HCT116 (cell line): ENCODE measurements around the gene ARHGAP23.

Experiments
- CBX3 ChIP-seq: IDR thresholded peaks from 2 replicates; pipeline ENCODE4 v1.6.1; 2012; ENCODE audit warnings: low read depth
- EGR1 ChIP-seq: IDR thresholded peaks from 2 replicates; pipeline ENCODE4 v1.6.1; 2012; ENCODE audit warnings: low read depth
- EZH2 ChIP-seq: fragments of 200-600 bp; sonication (generic); IDR thresholded peaks from 2 replicates; pipeline ENCODE4 v1.6.1; 2017; ENCODE audit warnings: antibody characterized with exemption, mixed run types
- EZH2phosphoT487 ChIP-seq: fragments of 200-600 bp; IDR thresholded peaks from 2 replicates; pipeline ENCODE4 v1.6.1; 2018; ENCODE audit warnings: antibody characterized with exemption, borderline replicate concordance
- POLR2A ChIP-seq: IDR thresholded peaks from 2 replicates; pipeline ENCODE4 v1.7.0; 2011; ENCODE audit warnings: borderline replicate concordance; ENCODE audit not compliant: insufficient read depth, insufficient read length; ENCODE audit errors: extremely low read depth
- POLR2AphosphoS5 ChIP-seq: IDR thresholded peaks from 2 replicates; pipeline ENCODE4 v1.6.1; 2011; ENCODE audit warnings: mild to moderate bottlenecking, low read depth, low read length, moderate library complexity
- SP1 ChIP-seq: IDR thresholded peaks from 2 replicates; pipeline ENCODE4 v1.6.1; 2012; ENCODE audit warnings: low read depth
- TF ChIP-seq, protein P1 (sequence below), 3 experiments: fragments of 200-600 bp in 1 of 3; sonication (generic) in 1 of 3; IDR thresholded peaks in 2 of 3; conservative IDR thresholded peaks in 1 of 3; 2 replicates each; pipeline ENCODE4 v1.5.1; 2012 to 2017; ENCODE audit warnings: low read depth in 2 of 3, low read length in 2 of 3, antibody characterized with exemption in 1 of 3, borderline replicate concordance in 1 of 3, control low read depth in 1 of 3, mild to moderate bottlenecking in 1 of 3, mixed read lengths in 1 of 3, mixed run types in 1 of 3, moderate library complexity in 1 of 3; ENCODE audit not compliant: insufficient read depth in 1 of 3
- TF ChIP-seq, protein P2 (sequence below): IDR thresholded peaks from 2 replicates; pipeline ENCODE4 v1.6.1; 2012
- TF ChIP-seq, protein P3 (sequence below): IDR thresholded peaks from 2 replicates; pipeline ENCODE4 v1.6.1; 2011; ENCODE audit warnings: mild to moderate bottlenecking, low read length, moderate library complexity; ENCODE audit not compliant: insufficient replicate concordance; ENCODE audit errors: extremely low read depth
- TF ChIP-seq, protein P4 (sequence below): IDR thresholded peaks from 2 replicates; pipeline ENCODE4 v1.6.1; 2012; ENCODE audit warnings: low read depth

DNA sequence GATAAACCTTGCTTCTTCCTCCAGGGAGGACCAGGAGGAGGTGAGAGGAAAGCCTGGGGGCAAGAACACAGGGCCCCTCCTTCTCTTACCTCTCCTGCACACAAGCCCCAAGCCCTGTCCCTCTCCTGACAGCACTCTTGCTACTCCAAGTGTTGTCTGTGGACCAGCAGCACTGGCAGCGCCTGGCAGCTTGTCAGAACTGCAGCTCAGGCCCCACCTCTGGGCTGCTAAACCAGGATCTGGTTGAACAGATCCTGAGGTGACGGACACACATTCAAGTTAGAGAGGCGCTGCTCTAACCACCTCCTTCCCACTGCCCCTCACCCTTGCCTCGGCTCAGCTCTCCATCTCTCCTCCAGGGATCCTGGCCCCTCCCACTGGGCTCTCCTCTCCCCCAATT lies 121.0 kb downstream of the ARHGAP23 start:
- TF ChIP-seq CBX3, result no peak
- TF ChIP-seq SP1, result no peak
- TF ChIP-seq POLR2AphosphoS5, result no peak
- TF ChIP-seq, protein P1, sequence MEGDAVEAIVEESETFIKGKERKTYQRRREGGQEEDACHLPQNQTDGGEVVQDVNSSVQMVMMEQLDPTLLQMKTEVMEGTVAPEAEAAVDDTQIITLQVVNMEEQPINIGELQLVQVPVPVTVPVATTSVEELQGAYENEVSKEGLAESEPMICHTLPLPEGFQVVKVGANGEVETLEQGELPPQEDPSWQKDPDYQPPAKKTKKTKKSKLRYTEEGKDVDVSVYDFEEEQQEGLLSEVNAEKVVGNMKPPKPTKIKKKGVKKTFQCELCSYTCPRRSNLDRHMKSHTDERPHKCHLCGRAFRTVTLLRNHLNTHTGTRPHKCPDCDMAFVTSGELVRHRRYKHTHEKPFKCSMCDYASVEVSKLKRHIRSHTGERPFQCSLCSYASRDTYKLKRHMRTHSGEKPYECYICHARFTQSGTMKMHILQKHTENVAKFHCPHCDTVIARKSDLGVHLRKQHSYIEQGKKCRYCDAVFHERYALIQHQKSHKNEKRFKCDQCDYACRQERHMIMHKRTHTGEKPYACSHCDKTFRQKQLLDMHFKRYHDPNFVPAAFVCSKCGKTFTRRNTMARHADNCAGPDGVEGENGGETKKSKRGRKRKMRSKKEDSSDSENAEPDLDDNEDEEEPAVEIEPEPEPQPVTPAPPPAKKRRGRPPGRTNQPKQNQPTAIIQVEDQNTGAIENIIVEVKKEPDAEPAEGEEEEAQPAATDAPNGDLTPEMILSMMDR (IDR thresholded peaks at IDR 0.05 in 2 of 3, conservative IDR thresholded peaks at IDR 0.05 in 1 of 3; ENCODE audit: borderline replicate concordance in 1 of 3, insufficient read depth in 1 of 3, low read depth in 2 of 3, low read length in 2 of 3), result no peak
- TF ChIP-seq, protein P2, sequence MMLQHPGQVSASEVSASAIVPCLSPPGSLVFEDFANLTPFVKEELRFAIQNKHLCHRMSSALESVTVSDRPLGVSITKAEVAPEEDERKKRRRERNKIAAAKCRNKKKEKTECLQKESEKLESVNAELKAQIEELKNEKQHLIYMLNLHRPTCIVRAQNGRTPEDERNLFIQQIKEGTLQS, result no peak
- TF ChIP-seq POLR2A, result no peak
- TF ChIP-seq EZH2, result no peak
- TF ChIP-seq EZH2phosphoT487, result no peak
- no peak for TF ChIP-seq EGR1
- TF ChIP-seq, protein P3, sequence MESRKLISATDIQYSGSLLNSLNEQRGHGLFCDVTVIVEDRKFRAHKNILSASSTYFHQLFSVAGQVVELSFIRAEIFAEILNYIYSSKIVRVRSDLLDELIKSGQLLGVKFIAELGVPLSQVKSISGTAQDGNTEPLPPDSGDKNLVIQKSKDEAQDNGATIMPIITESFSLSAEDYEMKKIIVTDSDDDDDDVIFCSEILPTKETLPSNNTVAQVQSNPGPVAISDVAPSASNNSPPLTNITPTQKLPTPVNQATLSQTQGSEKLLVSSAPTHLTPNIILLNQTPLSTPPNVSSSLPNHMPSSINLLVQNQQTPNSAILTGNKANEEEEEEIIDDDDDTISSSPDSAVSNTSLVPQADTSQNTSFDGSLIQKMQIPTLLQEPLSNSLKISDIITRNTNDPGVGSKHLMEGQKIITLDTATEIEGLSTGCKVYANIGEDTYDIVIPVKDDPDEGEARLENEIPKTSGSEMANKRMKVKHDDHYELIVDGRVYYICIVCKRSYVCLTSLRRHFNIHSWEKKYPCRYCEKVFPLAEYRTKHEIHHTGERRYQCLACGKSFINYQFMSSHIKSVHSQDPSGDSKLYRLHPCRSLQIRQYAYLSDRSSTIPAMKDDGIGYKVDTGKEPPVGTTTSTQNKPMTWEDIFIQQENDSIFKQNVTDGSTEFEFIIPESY, result no peak
- TF ChIP-seq, protein P4, sequence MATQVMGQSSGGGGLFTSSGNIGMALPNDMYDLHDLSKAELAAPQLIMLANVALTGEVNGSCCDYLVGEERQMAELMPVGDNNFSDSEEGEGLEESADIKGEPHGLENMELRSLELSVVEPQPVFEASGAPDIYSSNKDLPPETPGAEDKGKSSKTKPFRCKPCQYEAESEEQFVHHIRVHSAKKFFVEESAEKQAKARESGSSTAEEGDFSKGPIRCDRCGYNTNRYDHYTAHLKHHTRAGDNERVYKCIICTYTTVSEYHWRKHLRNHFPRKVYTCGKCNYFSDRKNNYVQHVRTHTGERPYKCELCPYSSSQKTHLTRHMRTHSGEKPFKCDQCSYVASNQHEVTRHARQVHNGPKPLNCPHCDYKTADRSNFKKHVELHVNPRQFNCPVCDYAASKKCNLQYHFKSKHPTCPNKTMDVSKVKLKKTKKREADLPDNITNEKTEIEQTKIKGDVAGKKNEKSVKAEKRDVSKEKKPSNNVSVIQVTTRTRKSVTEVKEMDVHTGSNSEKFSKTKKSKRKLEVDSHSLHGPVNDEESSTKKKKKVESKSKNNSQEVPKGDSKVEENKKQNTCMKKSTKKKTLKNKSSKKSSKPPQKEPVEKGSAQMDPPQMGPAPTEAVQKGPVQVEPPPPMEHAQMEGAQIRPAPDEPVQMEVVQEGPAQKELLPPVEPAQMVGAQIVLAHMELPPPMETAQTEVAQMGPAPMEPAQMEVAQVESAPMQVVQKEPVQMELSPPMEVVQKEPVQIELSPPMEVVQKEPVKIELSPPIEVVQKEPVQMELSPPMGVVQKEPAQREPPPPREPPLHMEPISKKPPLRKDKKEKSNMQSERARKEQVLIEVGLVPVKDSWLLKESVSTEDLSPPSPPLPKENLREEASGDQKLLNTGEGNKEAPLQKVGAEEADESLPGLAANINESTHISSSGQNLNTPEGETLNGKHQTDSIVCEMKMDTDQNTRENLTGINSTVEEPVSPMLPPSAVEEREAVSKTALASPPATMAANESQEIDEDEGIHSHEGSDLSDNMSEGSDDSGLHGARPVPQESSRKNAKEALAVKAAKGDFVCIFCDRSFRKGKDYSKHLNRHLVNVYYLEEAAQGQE, result no peak
